HepG2 (cell line): ENCODE measurements around the gene LDLRAD4. TPM values are rescaled to one million over a fixed set of nuclear protein-coding genes. Genes with fewer than 3 reads are reported as not detected.

ENCODE experiments used
- ATAC-seq: fragments of 200-7000 bp; cut with Tn5 transposase; 3 replicates; pipeline ENCODE4 v1.9.1; 2020; ENCODE audit warnings: mild to moderate bottlenecking, moderate library complexity
- BruUV-seq: library from RNA; stranded (reverse); fragments of 400-500 nt; replicated peaks from 2 replicates; lab custom pipeline; 2021; lab: Mats Ljungman, UMichigan
- CTCF ChIA-PET: fragments of 300-600 bp; formaldehyde crosslinking; extraction: SDS; loops from one replicate; lab custom pipeline; 2021; ENCODE audit warnings: low total read pairs, inconsistent platforms, low intra/inter-chr PET ratio; lab: Yijun Ruan, JAX
- POLR2A ChIA-PET: fragments of 350-600 bp; sonication (Branson Sonifier 250); formaldehyde crosslinking; loops from one replicate; lab custom pipeline; 2020; ENCODE audit warnings: antibody characterized with exemption, inconsistent platforms; lab: Yijun Ruan, JAX
- DNase-seq: peaks from one replicate; pipeline ENCODE4 v3.0.0-alpha.2; 2015; ENCODE audit warnings: low spot score
- FAIRE-seq: peaks from 3 replicates; lab custom pipeline; 2011; peaks lifted over from hg19 to GRCh38; lab: Jason Lieb, UNC
- H2AFZ ChIP-seq: one replicate; pipeline ENCODE4 v1.6.1; 2011; ENCODE audit warnings: low read length, inconsistent platforms
- H3K27ac ChIP-seq: fragments of 300-600 bp; 3 replicates; pipeline ENCODE4 v1.8.0; 2011; ENCODE audit warnings: mixed run types, mild to moderate bottlenecking, mixed read lengths, low read length, inconsistent platforms; ENCODE audit not compliant: insufficient read depth; ENCODE audit errors: extremely low read length
- H3K27me3 ChIP-seq, 2 experiments: fragments of 200-600 bp in 1 of 2; 2 replicates in 1 of 2; 3 replicates in 1 of 2; pipeline versions ENCODE4 v1.6.0 to v1.8.0; 2011; ENCODE audit warnings: low read length in 2 of 2, mild to moderate bottlenecking in 2 of 2, moderate library complexity in 2 of 2, inconsistent platforms in 1 of 2; ENCODE audit not compliant: insufficient read depth in 2 of 2, control insufficient read depth in 1 of 2
- H3K36me3 ChIP-seq, 2 experiments: fragments of 200-600 bp in 1 of 2; replicated peaks in 1 of 2; 2 replicates in 1 of 2; 3 replicates in 1 of 2; pipeline versions ENCODE4 v1.5.1 to v1.8.0; 2011; ENCODE audit warnings: low read length in 2 of 2, inconsistent platforms in 1 of 2; ENCODE audit not compliant: insufficient read depth in 2 of 2, control insufficient read depth in 1 of 2
- H3K4me1 ChIP-seq: 2 replicates; pipeline ENCODE4 v1.5.1; 2012; ENCODE audit warnings: low read length, inconsistent platforms; ENCODE audit not compliant: insufficient read depth
- H3K4me2 ChIP-seq: 2 replicates; pipeline ENCODE4 v1.6.0; 2011; ENCODE audit warnings: low read depth, low read length, inconsistent platforms
- H3K4me3 ChIP-seq, 3 experiments: fragments of 200-600 bp in 1 of 3; sonication (generic), shearing (Covaris generic) in 1 of 3; replicated peaks in 1 of 3; 2 replicates each; pipeline ENCODE4 v1.5.1; 2011 to 2016; ENCODE audit warnings: low read length in 3 of 3, inconsistent platforms in 2 of 3, low read depth in 2 of 3, mild to moderate bottlenecking in 2 of 3, control low read depth in 1 of 3, mixed read lengths in 1 of 3; ENCODE audit not compliant: insufficient read depth in 1 of 3
- H3K79me2 ChIP-seq: one replicate; pipeline ENCODE4 v1.6.1; 2011; ENCODE audit warnings: low read length, inconsistent platforms; ENCODE audit not compliant: insufficient read depth
- H3K9ac ChIP-seq: 2 replicates; pipeline ENCODE4 v1.6.0; 2011; ENCODE audit warnings: mild to moderate bottlenecking, low read depth, low read length, inconsistent platforms; ENCODE audit not compliant: insufficient read depth
- H3K9me3 ChIP-seq: 2 replicates; pipeline ENCODE4 v1.5.1; 2012; ENCODE audit warnings: mild to moderate bottlenecking, low read length
- H4K20me1 ChIP-seq: 2 replicates; pipeline ENCODE4 v1.6.0; 2011; ENCODE audit warnings: inconsistent platforms, mild to moderate bottlenecking, low read length, moderate library complexity; ENCODE audit not compliant: insufficient read depth
- EZH2 ChIP-seq: conservative IDR thresholded peaks from 2 replicates; pipeline ENCODE4 v1.6.1; 2012; ENCODE audit warnings: mild to moderate bottlenecking, low read depth, low read length, moderate library complexity
- GMEB1 ChIP-seq: sonication (generic); formaldehyde crosslinking; IDR thresholded peaks from 2 replicates; pipeline ENCODE4 v1.5.1; 2020; ENCODE audit warnings: missing genetic modification reagents, mild to moderate bottlenecking, borderline replicate concordance
- HCFC1 ChIP-seq: fragments of 150-350 bp; IDR thresholded peaks from 2 replicates; pipeline ENCODE4 v1.6.1; 2014; ENCODE audit warnings: low read depth, low read length
- HNF4G ChIP-seq, 2 experiments: sonication (generic) in 1 of 2; formaldehyde crosslinking in 1 of 2; IDR thresholded peaks; 2 replicates each; pipeline versions ENCODE4 v1.4.0 to v1.6.1; 2011 to 2020; ENCODE audit warnings: borderline replicate concordance in 2 of 2, low read depth in 2 of 2, mild to moderate bottlenecking in 2 of 2, low read length in 1 of 2, missing genetic modification reagents in 1 of 2, moderate library complexity in 1 of 2
- KDM3A ChIP-seq: IDR thresholded peaks from 2 replicates; pipeline ENCODE4 v1.6.1; 2018; ENCODE audit warnings: low read depth, missing compliant biosample characterization
- KDM4B ChIP-seq: sonication (generic); formaldehyde crosslinking; IDR thresholded peaks from 2 replicates; pipeline ENCODE4 v1.4.0; 2020; ENCODE audit warnings: missing genetic modification reagents
- KLF6 ChIP-seq: IDR thresholded peaks from 2 replicates; pipeline ENCODE4 v1.8.0; 2016; ENCODE audit warnings: missing biosample characterization, missing genetic modification reagents
- MTF1 ChIP-seq: sonication (generic); formaldehyde crosslinking; IDR thresholded peaks from 2 replicates; pipeline ENCODE4 v1.5.0; 2020; ENCODE audit warnings: missing genetic modification reagents
- STAT5B ChIP-seq: sonication (generic); formaldehyde crosslinking; IDR thresholded peaks from 2 replicates; pipeline ENCODE4 v1.4.0; 2020; ENCODE audit warnings: missing genetic modification reagents
- STAT6 ChIP-seq: sonication (generic); formaldehyde crosslinking; IDR thresholded peaks from 2 replicates; pipeline ENCODE4 v1.4.0; 2020; ENCODE audit warnings: missing genetic modification reagents, mild to moderate bottlenecking, borderline replicate concordance
- TOE1 ChIP-seq: sonication (generic); formaldehyde crosslinking; IDR thresholded peaks from 2 replicates; pipeline ENCODE4 v1.4.0; 2020; ENCODE audit warnings: mild to moderate bottlenecking, missing genetic modification reagents
- TRIM24 ChIP-seq: sonication (generic); formaldehyde crosslinking; IDR thresholded peaks from 2 replicates; pipeline ENCODE4 v1.8.0; 2022; ENCODE audit warnings: mild to moderate bottlenecking, missing genetic modification reagents
- ZNF136 ChIP-seq: sonication (generic); formaldehyde crosslinking; IDR thresholded peaks from 2 replicates; pipeline ENCODE4 v1.8.1; 2022; ENCODE audit warnings: low read depth, mild to moderate bottlenecking, moderate library complexity, missing genetic modification reagents
- ZNF160 ChIP-seq: sonication (generic); formaldehyde crosslinking; IDR thresholded peaks from 2 replicates; pipeline ENCODE4 v1.8.0; 2022; ENCODE audit warnings: mild to moderate bottlenecking, inconsistent platforms, missing genetic modification reagents
- ZNF281 ChIP-seq: sonication (generic); formaldehyde crosslinking; IDR thresholded peaks from 2 replicates; pipeline ENCODE4 v1.4.0; 2020; ENCODE audit warnings: missing genetic modification reagents, borderline replicate concordance
- ZNF556 ChIP-seq: sonication (generic); formaldehyde crosslinking; IDR thresholded peaks from 2 replicates; pipeline ENCODE4 v1.4.0; 2020; ENCODE audit warnings: mild to moderate bottlenecking, missing genetic modification reagents, borderline replicate concordance
- ZNF790 ChIP-seq: sonication (generic); formaldehyde crosslinking; IDR thresholded peaks from 2 replicates; pipeline ENCODE4 v1.8.0; 2022; ENCODE audit warnings: missing genetic modification reagents, mild to moderate bottlenecking, borderline replicate concordance
- WGBS: methylation state at CpG from one replicate; pipeline ENCODE4 v1.1.6; 2017; ENCODE audit warnings: low lambda C conversion rate; 5-methylcytosine and 5-hydroxymethylcytosine counted together
- in situ Hi-C: cut with HindIII; loops from 2 replicates; pipeline ENCODE4 v1.10.0; 2017; ENCODE audit warnings: low pct_unique_long_range_greater_than_20kb; ENCODE audit not compliant: extremely low pct_ligation_motif_present
- intact Hi-C: fragments of 100-400 bp; cut with micrococcal nuclease; formaldehyde crosslinking; loops from one replicate; pipeline ENCODE4 v1.10.0; 2022; ENCODE audit not compliant: unreplicated experiment
- polyA plus RNA-seq, 8 experiments: library from polyadenylated mRNA; depleted of rRNA in 3 of 8; stranded (reverse) in 7 of 8; unstranded in 1 of 8; fragments of >200 nt; fragmentation: Illumina TruSeq in 4 of 8; extraction: Trizol in 4 of 8; gene quantifications; 2 replicates each; pipeline versions ENCODE4 v1.2.1 to v1.2.3, GENCODE V29; 2011 to 2016; ENCODE audit warnings: low read depth in 4 of 8, missing spikeins in 1 of 8, mixed read lengths in 1 of 8; ENCODE audit not compliant: insufficient read depth in 1 of 8
- total RNA-seq, 5 experiments: library from RNA; depleted of rRNA; stranded (reverse); fragments of >200 nt; fragmentation: Illumina TruSeq; extraction: Trizol; gene quantifications; 2 replicates each; pipeline ENCODE4 v1.2.3, GENCODE V29; 2016; ENCODE audit warnings: low read depth in 1 of 5

Gene LDLRAD4
- total and polyA plus RNA-seq, 2 of the 13 experiments (the other 11 are each of a cell fraction or from before 2014, with no cell fraction given) = 13.6 to 20.9 TPM

- Histone ChIP-seq H3K9ac (no peak overlapping the region), H3K79me2 (no peaks in the 10 kb centered on the region), H2AFZ (no peak overlapping the region), H3K4me3 (no peak overlapping the region), H3K27me3 (no peaks in the 10 kb centered on the region), H3K9me3 (no peaks in the 10 kb centered on the region), H3K27ac (no peak overlapping the region), H3K36me3 (no peaks in the 10 kb centered on the region), H3K4me1 (peaks cover 84% of the 10 kb centered on the region), H4K20me1 (no peaks in the 10 kb centered on the region), H3K4me2 (no peak overlapping the region)
- WGBS = 83% methylated on average over 6 of the region's 6 CpGs
- BruUV-seq = no TSS peak
- FAIRE-seq (no peak), DNase-seq (no peak), ATAC-seq (no peak)
- POLR2A ChIA-PET = no interaction called here
- CTCF ChIA-PET = no interaction called here
- in situ Hi-C loops = loop anchor here (10.0 kb wide), 1 partner anchor 314 kb away; no protein-coding TSS in a partner anchor
- intact Hi-C loops = no loop called here
- TF ChIP-seq MTF1 (CRISPR knock-in tag) = no peak
- TF ChIP-seq ZNF790 (CRISPR knock-in tag) = no peak
- no peak for TF ChIP-seq TRIM24
- TF ChIP-seq ZNF556 (CRISPR knock-in tag) = no peak
- no peak for TF ChIP-seq KLF6
- no peak for TF ChIP-seq GMEB1
- no peak for TF ChIP-seq KDM3A (CRISPR knock-in tag)
- TF ChIP-seq TOE1 (CRISPR knock-in tag) = no peak
- TF ChIP-seq STAT5B = no peak
- no peak for TF ChIP-seq ZNF160 (CRISPR knock-in tag)
- no peak for TF ChIP-seq HNF4G (IDR thresholded peaks at IDR 0.05; ENCODE audit: borderline replicate concordance, low read depth, low read length)
- TF ChIP-seq HNF4G (CRISPR knock-in tag; IDR thresholded peaks at IDR 0.05; ENCODE audit: borderline replicate concordance, low read depth) = no peak
- no peak for TF ChIP-seq HCFC1
- no peak for TF ChIP-seq KDM4B (CRISPR knock-in tag)
- no peak for TF ChIP-seq ZNF281 (CRISPR knock-in tag)
- no peak for TF ChIP-seq ZNF136 (CRISPR knock-in tag)
- no peak for TF ChIP-seq EZH2
- no peak for TF ChIP-seq STAT6 (CRISPR knock-in tag)
Observed at GRCh38 chr18:13539050-13539449, 320.5 kb downstream of the LDLRAD4 start.
